Measurements from ENCODE around the gene PRKG1. TPM values are rescaled to one million over a fixed set of nuclear protein-coding genes. Genes with fewer than 3 reads are reported as not detected.

PRKG1 gene
- total and polyA plus RNA-seq, 2 experiments from 2014 or later: 18.2 to 21.1 TPM

GRCh38 chr10:51952056-51952455 lies 877.8 kb downstream of the PRKG1 start (continued):
- TF ChIP-seq, protein P1, sequence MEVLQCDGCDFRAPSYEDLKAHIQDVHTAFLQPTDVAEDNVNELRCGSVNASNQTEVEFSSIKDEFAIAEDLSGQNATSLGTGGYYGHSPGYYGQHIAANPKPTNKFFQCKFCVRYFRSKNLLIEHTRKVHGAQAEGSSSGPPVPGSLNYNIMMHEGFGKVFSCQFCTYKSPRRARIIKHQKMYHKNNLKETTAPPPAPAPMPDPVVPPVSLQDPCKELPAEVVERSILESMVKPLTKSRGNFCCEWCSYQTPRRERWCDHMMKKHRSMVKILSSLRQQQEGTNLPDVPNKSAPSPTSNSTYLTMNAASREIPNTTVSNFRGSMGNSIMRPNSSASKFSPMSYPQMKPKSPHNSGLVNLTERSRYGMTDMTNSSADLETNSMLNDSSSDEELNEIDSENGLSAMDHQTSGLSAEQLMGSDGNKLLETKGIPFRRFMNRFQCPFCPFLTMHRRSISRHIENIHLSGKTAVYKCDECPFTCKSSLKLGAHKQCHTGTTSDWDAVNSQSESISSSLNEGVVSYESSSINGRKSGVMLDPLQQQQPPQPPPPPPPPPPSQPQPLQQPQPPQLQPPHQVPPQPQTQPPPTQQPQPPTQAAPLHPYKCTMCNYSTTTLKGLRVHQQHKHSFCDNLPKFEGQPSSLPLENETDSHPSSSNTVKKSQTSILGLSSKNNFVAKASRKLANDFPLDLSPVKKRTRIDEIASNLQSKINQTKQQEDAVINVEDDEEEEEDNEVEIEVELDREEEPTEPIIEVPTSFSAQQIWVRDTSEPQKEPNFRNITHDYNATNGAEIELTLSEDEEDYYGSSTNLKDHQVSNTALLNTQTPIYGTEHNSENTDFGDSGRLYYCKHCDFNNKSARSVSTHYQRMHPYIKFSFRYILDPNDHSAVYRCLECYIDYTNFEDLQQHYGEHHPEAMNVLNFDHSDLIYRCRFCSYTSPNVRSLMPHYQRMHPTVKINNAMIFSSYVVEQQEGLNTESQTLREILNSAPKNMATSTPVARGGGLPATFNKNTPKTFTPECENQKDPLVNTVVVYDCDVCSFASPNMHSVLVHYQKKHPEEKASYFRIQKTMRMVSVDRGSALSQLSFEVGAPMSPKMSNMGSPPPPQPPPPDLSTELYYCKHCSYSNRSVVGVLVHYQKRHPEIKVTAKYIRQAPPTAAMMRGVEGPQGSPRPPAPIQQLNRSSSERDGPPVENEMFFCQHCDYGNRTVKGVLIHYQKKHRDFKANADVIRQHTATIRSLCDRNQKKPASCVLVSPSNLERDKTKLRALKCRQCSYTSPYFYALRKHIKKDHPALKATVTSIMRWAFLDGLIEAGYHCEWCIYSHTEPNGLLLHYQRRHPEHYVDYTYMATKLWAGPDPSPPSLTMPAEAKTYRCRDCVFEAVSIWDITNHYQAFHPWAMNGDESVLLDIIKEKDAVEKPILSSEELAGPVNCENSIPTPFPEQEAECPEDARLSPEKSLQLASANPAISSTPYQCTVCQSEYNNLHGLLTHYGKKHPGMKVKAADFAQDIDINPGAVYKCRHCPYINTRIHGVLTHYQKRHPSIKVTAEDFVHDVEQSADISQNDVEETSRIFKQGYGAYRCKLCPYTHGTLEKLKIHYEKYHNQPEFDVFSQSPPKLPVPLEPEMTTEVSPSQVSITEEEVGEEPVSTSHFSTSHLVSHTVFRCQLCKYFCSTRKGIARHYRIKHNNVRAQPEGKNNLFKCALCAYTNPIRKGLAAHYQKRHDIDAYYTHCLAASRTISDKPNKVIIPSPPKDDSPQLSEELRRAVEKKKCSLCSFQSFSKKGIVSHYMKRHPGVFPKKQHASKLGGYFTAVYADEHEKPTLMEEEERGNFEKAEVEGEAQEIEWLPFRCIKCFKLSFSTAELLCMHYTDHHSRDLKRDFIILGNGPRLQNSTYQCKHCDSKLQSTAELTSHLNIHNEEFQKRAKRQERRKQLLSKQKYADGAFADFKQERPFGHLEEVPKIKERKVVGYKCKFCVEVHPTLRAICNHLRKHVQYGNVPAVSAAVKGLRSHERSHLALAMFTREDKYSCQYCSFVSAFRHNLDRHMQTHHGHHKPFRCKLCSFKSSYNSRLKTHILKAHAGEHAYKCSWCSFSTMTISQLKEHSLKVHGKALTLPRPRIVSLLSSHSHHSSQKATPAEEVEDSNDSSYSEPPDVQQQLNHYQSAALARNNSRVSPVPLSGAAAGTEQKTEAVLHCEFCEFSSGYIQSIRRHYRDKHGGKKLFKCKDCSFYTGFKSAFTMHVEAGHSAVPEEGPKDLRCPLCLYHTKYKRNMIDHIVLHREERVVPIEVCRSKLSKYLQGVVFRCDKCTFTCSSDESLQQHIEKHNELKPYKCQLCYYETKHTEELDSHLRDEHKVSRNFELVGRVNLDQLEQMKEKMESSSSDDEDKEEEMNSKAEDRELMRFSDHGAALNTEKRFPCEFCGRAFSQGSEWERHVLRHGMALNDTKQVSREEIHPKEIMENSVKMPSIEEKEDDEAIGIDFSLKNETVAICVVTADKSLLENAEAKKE (CRISPR knock-in tag; IDR thresholded peaks at IDR 0.05): no peak

GRCh38 chr10:51955696-51956095 lies 881.4 kb downstream of the PRKG1 start:
- Histone ChIP-seq H3K27ac (ENCODE audit: low read depth) (no peak overlapping the region), H3K9me2 (ENCODE audit: insufficient read depth) (no peaks in the 10 kb centered on the region), H4K20me1 (replicated peaks; ENCODE audit: insufficient read depth) (no peaks in the 10 kb centered on the region), H3K4me1 (ENCODE audit: insufficient read depth) (peaks cover 20% of the 10 kb centered on the region), H3K36me3 (ENCODE audit: insufficient read depth) (no peaks in the 10 kb centered on the region), H3K4me3 (no peak overlapping the region), H3K79me2 (replicated peaks; ENCODE audit: insufficient read depth) (no peaks in the 10 kb centered on the region), H3K4me2 (no peak overlapping the region), H2AFZ (no peak overlapping the region), H3K27me3 (ENCODE audit: insufficient read depth) (no peaks in the 10 kb centered on the region), H3F3A (replicated peaks; ENCODE audit: low read depth) (no peaks in the 10 kb centered on the region)
- H3K4me3 Mint-ChIP-seq: no peak overlapping the region
- peaks cover 3% of the 10 kb centered on the region for H3K27me3 Mint-ChIP-seq (ENCODE audit: insufficient read depth, low read depth, poor library complexity)
- H3K4me1 Mint-ChIP-seq: peaks cover 22% of the 10 kb centered on the region; the same call in 2 of the 3 replicates
- DNase-seq (ENCODE audit: low spot score) (peak; percentile 45), ATAC-seq (no peak; the same call in 2 of the 3 replicates)
- no peaks in the 10 kb centered on the region for H3K36me3 Mint-ChIP-seq (ENCODE audit: low read depth)
- H3K9me3 Mint-ChIP-seq: no peaks in the 10 kb centered on the region
- no peak for TF ChIP-seq EZH2phosphoT487 (IDR thresholded peaks at IDR 0.05; ENCODE audit: unreplicated experiment)
- TF ChIP-seq REST (IDR thresholded peaks at IDR 0.05; ENCODE audit: unreplicated experiment): no peak
- no peak for TF ChIP-seq JUNB (IDR thresholded peaks at IDR 0.05; ENCODE audit: unreplicated experiment)
- TF ChIP-seq STAT1 (IDR thresholded peaks at IDR 0.05; ENCODE audit: unreplicated experiment): no peak
- peak; percentile 73 for TF ChIP-seq NANOG (IDR thresholded peaks at IDR 0.05; ENCODE audit: borderline replicate concordance)
- H3K27ac Mint-ChIP-seq: peak overlapping the region; percentile 87

Measured in GM23338 (cell line).